ENCODE measurements around the gene KIAA0040. TPM values are rescaled to one million over a fixed set of nuclear protein-coding genes. Genes with fewer than 3 reads are reported as not detected.
"Not testable (repeated sequence)": the region's sequence is repeated elsewhere in the genome, so short reads cannot be mapped to it uniquely, and the experiment has no call there.

KIAA0040 gene
- total RNA-seq, 8 experiments from 2014 or later, result 0.05 to 1.3 (median 0.22) TPM

- Histone ChIP-seq H3K27ac (no peak overlapping the region), H3K4me3 (no peak overlapping the region), H3K4me1 (replicated peaks in 1 of 2) (peaks cover 10 to 13% of the 10 kb centered on the region in 2 donors)
- ATAC-seq (replicated peaks in 6 of 8), result no peak
- in situ Hi-C loops (cut with MboI; ENCODE audit: low pct_unique_long_range_greater_than_20kb in 2 of 9, low sequenced_read_pairs in 9 of 9, unreplicated experiment in 9 of 9), result loop anchor here in 4 of 9 experiments (10.0 to 25.0 kb wide), 4 partner anchors 90 to 365 kb away; no protein-coding TSS in a partner anchor
- WGBS, 10 experiments, result 73 to 100% (median 92%) methylated on average over 1 to 4 of the region's 6 CpGs; no CpG with 5 or more reads in 2 of the 10 experiments
These were observed 65.0 kb downstream of the KIAA0040 start for GRCh38 chr1:175127565-175127964.

GRCh38 chr1:175126347-175126746 is 66.2 kb downstream of the KIAA0040 start:
- in situ Hi-C loops (cut with MboI; ENCODE audit: low pct_unique_long_range_greater_than_20kb in 2 of 9, low sequenced_read_pairs in 9 of 9, unreplicated experiment in 9 of 9), result loop anchor here in 4 of 9 experiments (10.0 to 25.0 kb wide), 4 partner anchors 89 to 364 kb away; no protein-coding TSS in a partner anchor

GRCh38 chr1:175124861-175125260 is 67.7 kb downstream of the KIAA0040 start:
- WGBS, 10 experiments, result 0 to 100% (median 95%) methylated on average over 1 of the region's 1 CpG; no CpG with 5 or more reads in 1 of the 10 experiments
- no peak overlapping the region for H3K27ac ChIP-seq
- in situ Hi-C loops (cut with MboI; ENCODE audit: low pct_unique_long_range_greater_than_20kb in 2 of 9, low sequenced_read_pairs in 9 of 9, unreplicated experiment in 9 of 9), result loop anchor here in 4 of 9 experiments (10.0 to 25.0 kb wide), 4 partner anchors 88 to 363 kb away; no protein-coding TSS in a partner anchor
- peaks cover 3 to 5% of the 10 kb centered on the region in 2 donors for H3K4me1 ChIP-seq (replicated peaks in 1 of 2)
- peak in 3 of 8 experiments; percentile 11 to 52 (median 45) for ATAC-seq (replicated peaks in 6 of 8)
- no peak overlapping the region for H3K4me3 ChIP-seq

More at GRCh38 chr1:175126347-175126746, 66.2 kb downstream of the KIAA0040 start:
- Histone ChIP-seq H3K27ac (no peak overlapping the region), H3K4me1 (replicated peaks in 1 of 2) (peaks cover 10 to 13% of the 10 kb centered on the region in 2 donors), H3K4me3 (no peak overlapping the region)
- no peak for ATAC-seq (replicated peaks in 6 of 8)
- WGBS, 10 experiments, result 20 to 100% (median 84%) methylated on average over 1 to 4 of the region's 4 CpGs; no CpG with 5 or more reads in 2 of the 10 experiments

- Histone ChIP-seq H3K27ac (no peak overlapping the region), H3K4me1 (replicated peaks in 1 of 2) (no peaks in the 10 kb centered on the region), H3K4me3 (no peak overlapping the region)
- in situ Hi-C loops (cut with MboI; ENCODE audit: low pct_unique_long_range_greater_than_20kb in 2 of 9, low sequenced_read_pairs in 9 of 9, unreplicated experiment in 9 of 9), result loop anchor here in 1 of 9 experiments (10.0 kb wide), 1 partner anchor 86 kb away; no protein-coding TSS in a partner anchor
- ATAC-seq (replicated peaks in 6 of 8), result no peak
- 58 to 100% (median 100%) methylated on average over 1 of the region's 1 CpG; no CpG with 5 or more reads in 4 of the 10 experiments for WGBS, 10 experiments
These were observed 72.1 kb downstream of the KIAA0040 start for GRCh38 chr1:175120511-175120910.

GRCh38 chr1:175118375-175119367 is 73.9 kb downstream of the KIAA0040 start:
- Histone ChIP-seq H3K27ac (no peak overlapping the region), H3K4me3 (no peak overlapping the region), H3K4me1 (replicated peaks in 1 of 2) (no peaks in the 10 kb centered on the region)
- ATAC-seq (replicated peaks in 6 of 8), result peak in 3 of 8 experiments; percentile 19 to 77 (median 72)
- in situ Hi-C loops (cut with MboI; ENCODE audit: low pct_unique_long_range_greater_than_20kb in 2 of 9, low sequenced_read_pairs in 9 of 9, unreplicated experiment in 9 of 9), result no loop called here
- 43 to 100% (median 70%) methylated on average over 1 to 13 of the region's 13 CpGs for WGBS, 10 experiments

- H3K4me1 ChIP-seq (replicated peaks in 1 of 2), result no peaks in the 10 kb centered on the region
- in situ Hi-C loops (cut with MboI; ENCODE audit: low pct_unique_long_range_greater_than_20kb in 2 of 9, low sequenced_read_pairs in 9 of 9, unreplicated experiment in 9 of 9), result no loop called here
- no peak overlapping the region for H3K4me3 ChIP-seq
- 42 to 91% (median 65%) methylated on average over 3 to 7 of the region's 11 CpGs; no CpG with 5 or more reads in 5 of the 10 experiments for WGBS, 10 experiments
- H3K27ac ChIP-seq, result no peak overlapping the region
- ATAC-seq (replicated peaks in 6 of 8), result no peak
These were observed 75.7 kb downstream of the KIAA0040 start for GRCh38 chr1:175116903-175117302.

GRCh38 chr1:175116210-175116798 is 76.3 kb downstream of the KIAA0040 start:
- Histone ChIP-seq H3K4me1 (replicated peaks in 1 of 2) (no peaks in the 10 kb centered on the region), H3K27ac (no peak overlapping the region), H3K4me3 (no peak overlapping the region)
- no peak for ATAC-seq (replicated peaks in 6 of 8)
- 60 to 100% (median 83%) methylated on average over 1 of the region's 1 CpG; no CpG with 5 or more reads in 5 of the 10 experiments for WGBS, 10 experiments
- in situ Hi-C loops (cut with MboI; ENCODE audit: low pct_unique_long_range_greater_than_20kb in 2 of 9, low sequenced_read_pairs in 9 of 9, unreplicated experiment in 9 of 9), result no loop called here

- Histone ChIP-seq H3K27ac (no peak overlapping the region), H3K4me1 (replicated peaks in 1 of 2) (no peaks in the 10 kb centered on the region), H3K4me3 (no peak overlapping the region)
- ATAC-seq (replicated peaks in 6 of 8), result no peak
- 45 to 70% (median 69%) methylated on average over 2 of the region's 2 CpGs; no CpG with 5 or more reads in 7 of the 10 experiments for WGBS, 10 experiments
- in situ Hi-C loops (cut with MboI; ENCODE audit: low pct_unique_long_range_greater_than_20kb in 2 of 9, low sequenced_read_pairs in 9 of 9, unreplicated experiment in 9 of 9), result no loop called here
These were observed 77.6 kb downstream of the KIAA0040 start for GRCh38 chr1:175114996-175115395.

GRCh38 chr1:175108331-175108820 is 84.2 kb downstream of the KIAA0040 start:
- ATAC-seq (replicated peaks in 6 of 8); in situ Hi-C loops (cut with MboI; ENCODE audit: low pct_unique_long_range_greater_than_20kb in 2 of 9, low sequenced_read_pairs in 9 of 9, unreplicated experiment in 9 of 9); H3K4me1 ChIP-seq (replicated peaks in 1 of 2); H3K27ac ChIP-seq; H3K4me3 ChIP-seq: not testable (repeated sequence)
- WGBS, 10 experiments, result 80 to 100% (median 100%) methylated on average over 1 to 3 of the region's 25 CpGs; no CpG with 5 or more reads in 7 of the 10 experiments

Other genes starting within 250 kb of the KIAA0040 start
- 100 to 1,000 TPM in 7 of 8 experiments, 10 to 100 TPM in 1; 82.5 to 174 (median 128) TPM for gene CACYBP, start 192.8 kb downstream of the KIAA0040 start, total RNA-seq
- 10 to 100 TPM; 22.2 to 37.8 (median 32.5) TPM for gene MRPS14, start 169.4 kb downstream of the KIAA0040 start, total RNA-seq
- gene TNN, start 124.9 kb downstream of the KIAA0040 start, total RNA-seq, result 1 to 10 TPM in 1 of 8 experiments, under 1 TPM in 5, not detected in 2; 0.09 to 6.6 (median 0.22) TPM

All from motor neuron (in vitro differentiated cells).